HL-60 (cell line): Measurements from ENCODE around the gene MACO1.

Experiments
- GABPA ChIP-seq: IDR thresholded peaks from 2 replicates; pipeline ENCODE4 v1.6.1; 2012; ENCODE audit warnings: low read depth
- POLR2AphosphoS5 ChIP-seq: IDR thresholded peaks from 2 replicates; pipeline ENCODE4 v1.6.1; 2012; ENCODE audit warnings: low read depth
- TF ChIP-seq, protein P1 (sequence below): IDR thresholded peaks from one replicate; pipeline ENCODE4 v1.5.1; 2011; ENCODE audit warnings: low read length, control low read depth, inconsistent platforms; ENCODE audit not compliant: insufficient read depth
- TF ChIP-seq, protein P2 (sequence below): IDR thresholded peaks from 2 replicates; pipeline ENCODE4 v1.6.1; 2012; ENCODE audit warnings: low read depth; ENCODE audit not compliant: insufficient replicate concordance

DNA sequence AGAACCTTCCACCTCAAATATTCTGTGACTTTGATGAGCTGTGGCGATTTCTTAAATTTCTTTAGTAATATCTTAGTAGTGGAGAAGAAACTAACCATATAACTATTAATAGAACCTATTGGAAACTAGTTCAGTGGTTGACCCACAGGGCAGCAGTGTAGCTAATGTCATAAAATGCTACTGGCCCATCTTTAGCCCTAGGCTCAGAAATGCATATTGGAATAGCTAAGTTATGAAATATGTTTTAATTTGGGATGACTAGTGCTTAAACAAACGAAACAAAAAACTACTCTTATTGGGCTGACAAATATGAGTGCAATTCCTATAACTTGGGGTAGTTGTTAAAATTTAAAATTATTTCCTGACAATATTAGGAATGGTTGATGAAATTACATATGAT is 20.2 kb downstream of the MACO1 start:
- TF ChIP-seq, protein P1, sequence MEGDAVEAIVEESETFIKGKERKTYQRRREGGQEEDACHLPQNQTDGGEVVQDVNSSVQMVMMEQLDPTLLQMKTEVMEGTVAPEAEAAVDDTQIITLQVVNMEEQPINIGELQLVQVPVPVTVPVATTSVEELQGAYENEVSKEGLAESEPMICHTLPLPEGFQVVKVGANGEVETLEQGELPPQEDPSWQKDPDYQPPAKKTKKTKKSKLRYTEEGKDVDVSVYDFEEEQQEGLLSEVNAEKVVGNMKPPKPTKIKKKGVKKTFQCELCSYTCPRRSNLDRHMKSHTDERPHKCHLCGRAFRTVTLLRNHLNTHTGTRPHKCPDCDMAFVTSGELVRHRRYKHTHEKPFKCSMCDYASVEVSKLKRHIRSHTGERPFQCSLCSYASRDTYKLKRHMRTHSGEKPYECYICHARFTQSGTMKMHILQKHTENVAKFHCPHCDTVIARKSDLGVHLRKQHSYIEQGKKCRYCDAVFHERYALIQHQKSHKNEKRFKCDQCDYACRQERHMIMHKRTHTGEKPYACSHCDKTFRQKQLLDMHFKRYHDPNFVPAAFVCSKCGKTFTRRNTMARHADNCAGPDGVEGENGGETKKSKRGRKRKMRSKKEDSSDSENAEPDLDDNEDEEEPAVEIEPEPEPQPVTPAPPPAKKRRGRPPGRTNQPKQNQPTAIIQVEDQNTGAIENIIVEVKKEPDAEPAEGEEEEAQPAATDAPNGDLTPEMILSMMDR = no peak
- no peak for TF ChIP-seq POLR2AphosphoS5
- no peak for TF ChIP-seq GABPA
- TF ChIP-seq, protein P2, sequence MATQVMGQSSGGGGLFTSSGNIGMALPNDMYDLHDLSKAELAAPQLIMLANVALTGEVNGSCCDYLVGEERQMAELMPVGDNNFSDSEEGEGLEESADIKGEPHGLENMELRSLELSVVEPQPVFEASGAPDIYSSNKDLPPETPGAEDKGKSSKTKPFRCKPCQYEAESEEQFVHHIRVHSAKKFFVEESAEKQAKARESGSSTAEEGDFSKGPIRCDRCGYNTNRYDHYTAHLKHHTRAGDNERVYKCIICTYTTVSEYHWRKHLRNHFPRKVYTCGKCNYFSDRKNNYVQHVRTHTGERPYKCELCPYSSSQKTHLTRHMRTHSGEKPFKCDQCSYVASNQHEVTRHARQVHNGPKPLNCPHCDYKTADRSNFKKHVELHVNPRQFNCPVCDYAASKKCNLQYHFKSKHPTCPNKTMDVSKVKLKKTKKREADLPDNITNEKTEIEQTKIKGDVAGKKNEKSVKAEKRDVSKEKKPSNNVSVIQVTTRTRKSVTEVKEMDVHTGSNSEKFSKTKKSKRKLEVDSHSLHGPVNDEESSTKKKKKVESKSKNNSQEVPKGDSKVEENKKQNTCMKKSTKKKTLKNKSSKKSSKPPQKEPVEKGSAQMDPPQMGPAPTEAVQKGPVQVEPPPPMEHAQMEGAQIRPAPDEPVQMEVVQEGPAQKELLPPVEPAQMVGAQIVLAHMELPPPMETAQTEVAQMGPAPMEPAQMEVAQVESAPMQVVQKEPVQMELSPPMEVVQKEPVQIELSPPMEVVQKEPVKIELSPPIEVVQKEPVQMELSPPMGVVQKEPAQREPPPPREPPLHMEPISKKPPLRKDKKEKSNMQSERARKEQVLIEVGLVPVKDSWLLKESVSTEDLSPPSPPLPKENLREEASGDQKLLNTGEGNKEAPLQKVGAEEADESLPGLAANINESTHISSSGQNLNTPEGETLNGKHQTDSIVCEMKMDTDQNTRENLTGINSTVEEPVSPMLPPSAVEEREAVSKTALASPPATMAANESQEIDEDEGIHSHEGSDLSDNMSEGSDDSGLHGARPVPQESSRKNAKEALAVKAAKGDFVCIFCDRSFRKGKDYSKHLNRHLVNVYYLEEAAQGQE = no peak
